Measurements from ENCODE around the gene IFNG.
A peak's percentile ranks its signal among the peaks of the same experiment; 100 is the strongest.

The IFNG gene

GRCh38 chr12:68166317-68166831 lies 6.8 kb upstream of the IFNG start:
- DNase-seq (ENCODE audit: low spot score), result no peak

GRCh38 chr12:68163560-68164081 lies 4.1 kb upstream of the IFNG start:
- no peak for DNase-seq (ENCODE audit: low spot score)

GRCh38 chr12:68162374-68162773 lies 2.8 kb upstream of the IFNG start:
- DNase-seq (ENCODE audit: low spot score), result no peak

GRCh38 chr12:68158432-68158831 lies 1.1 kb downstream of the IFNG start:
- peak; percentile 15 for DNase-seq (ENCODE audit: low spot score)

GRCh38 chr12:68157380-68157779 lies 2.2 kb downstream of the IFNG start:
- no peak for DNase-seq (ENCODE audit: low spot score)

GRCh38 chr12:68156636-68157035 lies 2.9 kb downstream of the IFNG start:
- no peak for DNase-seq (ENCODE audit: low spot score)

- no peak for DNase-seq (ENCODE audit: low spot score)
Measured at GRCh38 chr12:68154779-68155178, 4.8 kb downstream of the IFNG start.

- DNase-seq (ENCODE audit: low spot score), result no peak
Measured at GRCh38 chr12:68148261-68148951, 11.1 kb downstream of the IFNG start.

- DNase-seq (ENCODE audit: low spot score), result no peak
Measured at GRCh38 chr12:68140556-68140955, 19.0 kb downstream of the IFNG start.

- DNase-seq (ENCODE audit: low spot score), result no peak
Measured at GRCh38 chr12:68139941-68140340, 19.6 kb downstream of the IFNG start.

- DNase-seq (ENCODE audit: low spot score), result no peak
Measured at GRCh38 chr12:68139001-68139400, 20.5 kb downstream of the IFNG start.

GRCh38 chr12:68138480-68138879 lies 21.1 kb downstream of the IFNG start:
- DNase-seq (ENCODE audit: low spot score), result no peak

- no peak for DNase-seq (ENCODE audit: low spot score)
Measured at GRCh38 chr12:68137335-68137830, 22.2 kb downstream of the IFNG start.

- no peak for DNase-seq (ENCODE audit: low spot score)
Measured at GRCh38 chr12:68135520-68135919, 24.0 kb downstream of the IFNG start.

GRCh38 chr12:68131867-68132414 lies 27.6 kb downstream of the IFNG start:
- no peak for DNase-seq (ENCODE audit: low spot score)

GRCh38 chr12:68129979-68130378 lies 29.6 kb downstream of the IFNG start:
- DNase-seq (ENCODE audit: low spot score), result no peak

GRCh38 chr12:68122236-68122920 lies 37.2 kb downstream of the IFNG start:
- no peak for DNase-seq (ENCODE audit: low spot score)

- no peak for DNase-seq (ENCODE audit: low spot score)
Measured at GRCh38 chr12:68121143-68121542, 38.4 kb downstream of the IFNG start.

- no peak for DNase-seq (ENCODE audit: low spot score)
Measured at GRCh38 chr12:68119724-68120211, 39.8 kb downstream of the IFNG start.

GRCh38 chr12:68119250-68119649 lies 40.3 kb downstream of the IFNG start:
- no peak for DNase-seq (ENCODE audit: low spot score)

GRCh38 chr12:68118096-68118755 lies 41.3 kb downstream of the IFNG start:
- DNase-seq (ENCODE audit: low spot score), result no peak

- DNase-seq (ENCODE audit: low spot score), result no peak
Measured at GRCh38 chr12:68117661-68118060, 41.9 kb downstream of the IFNG start.

All from GM03348 (cell line).